HG02571 (cell line): ENCODE results near the gene MICU1.
"Not testable (repeated sequence)": the region's sequence is repeated elsewhere in the genome, so short reads cannot be mapped to it uniquely, and the experiment has no call there.

Experiments used
- ATAC-seq: cut with Tn5 transposase; IDR thresholded peaks from one replicate; pipeline ENCODE4 v1.9.1; 2021; ENCODE audit warnings: mild to moderate bottlenecking, moderate library complexity; ENCODE audit not compliant: unreplicated experiment

MICU1 gene

DNA sequence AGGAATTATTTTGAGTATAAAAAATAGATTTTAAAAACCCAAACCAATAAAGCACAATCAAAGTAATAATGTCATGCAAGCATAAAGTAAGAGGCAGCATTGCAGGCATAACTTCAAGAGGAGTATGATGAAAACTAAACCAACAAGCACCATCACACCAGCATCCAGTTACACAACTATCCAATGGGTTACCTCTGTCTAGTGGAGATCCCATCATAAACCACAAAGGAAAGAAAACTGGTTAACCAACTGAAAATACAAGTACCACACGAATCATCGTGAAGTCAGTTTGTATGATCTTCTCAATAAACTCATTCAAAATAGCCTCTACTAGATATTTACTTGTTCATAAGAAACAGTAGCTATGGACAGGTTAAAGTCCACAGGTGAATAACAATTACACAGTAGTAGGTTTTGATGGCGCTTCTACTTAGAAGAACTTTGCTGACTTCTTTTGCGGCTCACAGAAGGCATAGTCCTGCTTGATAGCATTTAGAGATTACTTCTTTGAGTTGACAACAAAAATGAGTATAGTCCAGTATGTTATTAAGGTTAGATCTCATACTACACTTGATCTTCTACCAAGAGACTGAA lies 116.6 kb downstream of the MICU1 start:
- ATAC-seq: no peak

DNA sequence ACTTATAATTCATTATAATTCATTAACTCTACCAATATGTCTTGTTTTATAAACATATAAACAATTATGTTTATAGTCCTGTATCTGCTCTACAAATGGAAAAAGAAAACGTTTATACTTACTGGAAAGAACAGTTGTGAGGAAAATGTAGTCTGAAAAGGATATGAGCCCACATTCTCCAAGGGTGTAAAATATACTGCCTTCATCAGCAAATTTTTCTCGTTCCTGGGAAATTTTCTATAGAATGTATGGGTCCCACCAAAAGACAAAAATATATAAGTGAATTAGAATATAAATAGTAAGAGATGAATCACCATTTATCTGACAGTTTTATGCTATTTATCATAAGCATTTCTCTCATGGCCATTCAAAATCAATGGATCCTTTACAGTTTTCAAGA lies 117.8 kb downstream of the MICU1 start:
- no peak for ATAC-seq

DNA sequence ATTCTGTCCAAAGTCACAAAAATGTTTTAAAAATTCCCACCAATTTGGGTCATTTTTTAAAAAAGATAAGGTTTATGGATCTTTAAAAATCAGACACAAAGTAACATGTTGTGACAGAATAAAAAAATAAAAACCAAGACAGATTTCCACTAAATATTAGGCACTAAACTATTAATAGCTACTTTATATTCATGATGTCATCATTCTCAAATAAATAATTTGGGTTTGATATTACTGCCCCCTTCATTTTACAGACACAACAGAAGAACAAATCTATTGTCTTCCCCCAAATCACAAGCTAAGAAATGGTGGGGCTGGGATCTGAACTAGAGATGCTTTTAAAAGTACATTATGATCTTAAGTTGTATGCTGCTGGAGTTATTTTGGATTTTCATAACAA lies 119.4 kb downstream of the MICU1 start:
- no peak for ATAC-seq

GRCh38 chr10:72505435-72505834 lies 120.4 kb downstream of the MICU1 start:
- ATAC-seq: no peak

- ATAC-seq: no peak
Measured at GRCh38 chr10:72503694-72504438, 122.0 kb downstream of the MICU1 start.

DNA sequence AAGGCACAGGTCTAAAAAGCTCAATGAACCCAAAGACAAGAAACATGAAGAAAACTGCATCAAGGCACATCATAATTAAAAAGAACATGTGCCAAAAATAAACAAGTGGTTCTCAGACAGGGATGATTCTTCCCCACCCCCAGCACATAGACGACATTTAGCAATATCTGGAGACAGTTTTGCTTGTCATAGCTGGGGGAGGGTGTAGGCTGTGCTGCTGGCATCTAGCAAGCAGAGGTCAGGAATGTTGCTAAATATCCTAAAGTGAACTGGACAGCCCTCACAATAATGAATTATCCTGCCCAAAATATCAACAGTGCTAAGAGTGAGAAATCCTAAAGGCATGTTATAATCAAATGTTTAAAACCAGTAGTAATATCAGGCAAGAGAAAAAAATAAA lies 122.6 kb downstream of the MICU1 start:
- ATAC-seq: no peak

DNA sequence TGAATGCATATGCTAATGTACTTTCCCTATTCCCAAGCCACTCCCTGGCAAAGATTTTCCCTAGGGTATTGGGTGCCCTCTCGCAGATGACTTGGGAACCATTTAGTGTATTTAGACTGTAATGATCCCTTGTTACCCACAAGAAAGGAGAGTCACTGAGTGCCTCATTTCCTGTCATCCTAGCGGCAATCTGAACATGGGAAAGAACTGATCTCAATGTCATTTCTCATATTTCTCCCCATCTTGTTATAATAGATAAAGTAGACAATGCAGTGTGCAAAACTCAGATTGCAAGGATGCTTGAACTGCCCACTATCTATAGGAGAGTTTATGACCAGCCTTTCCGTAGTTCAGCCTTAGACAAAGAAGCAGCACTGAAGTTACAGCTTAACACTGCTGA lies 123.3 kb downstream of the MICU1 start:
- no peak for ATAC-seq

GRCh38 chr10:72499701-72500100 lies 126.2 kb downstream of the MICU1 start:
- ATAC-seq: no peak

DNA sequence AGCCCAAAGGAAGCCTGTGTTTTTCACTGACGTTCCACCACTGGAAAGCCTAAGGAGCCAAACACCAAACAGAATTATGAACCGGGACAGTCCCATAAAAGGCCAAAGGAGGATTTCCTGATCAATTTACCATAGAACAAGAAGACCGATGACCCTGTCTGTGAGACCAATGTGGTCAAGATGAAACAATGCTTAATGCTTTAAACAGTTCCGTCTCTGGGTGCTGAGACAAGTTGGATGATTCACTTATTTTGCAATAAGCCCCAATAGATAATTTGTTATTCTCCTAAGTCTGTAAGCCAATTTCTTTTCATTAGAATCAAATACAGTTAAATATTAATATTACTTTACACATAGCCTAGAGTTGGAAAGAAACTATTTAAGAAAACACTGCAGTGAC lies 134.9 kb downstream of the MICU1 start:
- no peak for ATAC-seq

- no peak for ATAC-seq
Measured at GRCh38 chr10:72487521-72487920, 138.4 kb downstream of the MICU1 start.

DNA sequence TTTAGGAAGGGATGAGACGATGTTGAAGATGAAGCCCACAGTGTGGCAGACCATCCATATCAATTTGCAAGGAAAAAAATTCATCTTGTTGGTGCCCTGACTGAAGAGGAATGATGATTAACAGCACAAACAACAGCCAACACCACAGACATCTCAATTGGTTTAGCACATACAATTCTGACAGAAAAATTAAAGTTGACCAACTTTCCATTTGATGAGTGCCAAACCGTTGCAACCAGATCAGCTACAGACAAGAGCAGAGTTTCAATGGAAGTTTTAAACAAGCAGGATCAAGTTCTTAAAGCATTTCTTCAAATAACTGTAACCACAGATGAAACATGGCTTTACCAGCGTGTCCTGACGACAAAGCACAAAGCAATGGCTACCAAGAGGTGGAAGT lies 138.8 kb downstream of the MICU1 start:
- ATAC-seq: no peak

DNA sequence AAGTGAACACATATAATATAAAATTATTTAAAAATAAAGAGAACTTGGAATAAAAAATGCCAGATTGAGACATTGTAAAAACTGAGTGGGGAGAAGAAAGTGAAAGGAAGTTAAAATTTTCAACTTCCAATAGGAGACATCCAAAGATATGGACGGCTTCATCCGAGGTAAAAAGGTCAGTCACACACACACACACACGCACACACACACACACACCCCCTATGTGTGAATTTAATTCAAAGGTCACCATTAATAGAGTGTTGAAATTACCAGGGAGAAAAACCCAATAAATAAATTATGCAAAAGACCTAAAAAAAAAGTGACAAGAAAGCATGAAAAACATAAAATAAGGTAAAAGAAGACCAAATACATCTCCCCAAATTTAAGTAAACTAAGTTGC lies 140.2 kb downstream of the MICU1 start:
- ATAC-seq: no peak

DNA sequence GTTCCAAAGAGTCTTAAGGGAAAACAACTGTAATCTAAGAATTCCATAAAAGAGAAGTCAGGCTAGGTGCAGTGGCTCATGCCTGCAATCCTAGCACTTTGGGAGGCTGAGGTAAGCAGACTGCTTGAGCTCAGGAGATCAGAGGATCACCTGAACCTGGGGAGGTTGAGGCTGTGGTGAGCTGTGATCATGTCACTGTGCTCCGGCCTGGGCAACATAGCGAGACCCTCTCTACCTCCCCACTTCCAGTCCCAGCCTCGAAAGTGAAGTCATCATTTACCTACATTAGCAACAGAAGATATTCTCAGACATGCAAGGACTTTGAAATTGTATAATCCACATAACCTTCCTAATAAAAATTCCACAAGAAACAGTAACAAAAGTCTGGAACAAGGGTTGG lies 141.4 kb downstream of the MICU1 start:
- no peak for ATAC-seq

GRCh38 chr10:72483471-72483870 lies 142.4 kb downstream of the MICU1 start:
- no peak for ATAC-seq

GRCh38 chr10:72480861-72481260 lies 145.0 kb downstream of the MICU1 start:
- ATAC-seq: no peak

DNA sequence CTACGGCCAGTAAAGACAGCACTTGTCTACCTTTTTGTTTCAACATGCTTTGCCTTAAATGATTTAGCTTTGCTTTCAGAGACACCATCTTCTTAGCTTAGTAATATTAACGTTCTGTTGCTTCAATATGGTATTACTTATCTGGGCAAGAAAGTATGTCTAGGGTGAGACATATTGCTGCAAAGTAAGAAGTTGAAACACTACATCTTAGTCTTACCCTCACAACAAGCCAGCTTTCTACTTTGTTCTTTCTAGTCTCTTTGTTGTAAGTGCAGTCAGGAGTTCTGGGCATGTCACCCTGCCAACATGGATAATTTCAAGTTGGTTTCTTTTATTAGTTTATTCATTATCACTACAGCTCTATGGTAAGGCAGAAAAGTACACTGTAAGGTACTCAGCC lies 148.4 kb downstream of the MICU1 start:
- no peak for ATAC-seq

DNA sequence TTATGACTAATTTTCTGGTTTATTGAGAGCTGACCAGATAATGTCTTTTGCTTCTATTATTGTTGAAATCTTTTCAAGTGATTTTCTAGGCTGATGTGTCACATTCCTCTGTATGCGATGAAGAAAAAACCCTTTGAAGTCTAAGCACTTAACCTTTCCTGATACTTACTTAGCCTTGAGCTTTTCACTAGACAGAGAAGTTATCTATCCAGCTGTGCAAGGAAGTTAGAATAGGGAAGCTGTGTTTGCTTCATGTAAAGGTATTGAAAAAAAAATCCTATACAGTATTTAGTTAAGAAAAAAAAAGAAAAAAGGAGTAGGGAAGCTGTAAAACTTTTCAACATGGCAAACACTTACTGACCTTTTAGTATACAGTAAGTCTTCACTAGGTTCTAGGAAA lies 153.6 kb downstream of the MICU1 start:
- no peak for ATAC-seq

DNA sequence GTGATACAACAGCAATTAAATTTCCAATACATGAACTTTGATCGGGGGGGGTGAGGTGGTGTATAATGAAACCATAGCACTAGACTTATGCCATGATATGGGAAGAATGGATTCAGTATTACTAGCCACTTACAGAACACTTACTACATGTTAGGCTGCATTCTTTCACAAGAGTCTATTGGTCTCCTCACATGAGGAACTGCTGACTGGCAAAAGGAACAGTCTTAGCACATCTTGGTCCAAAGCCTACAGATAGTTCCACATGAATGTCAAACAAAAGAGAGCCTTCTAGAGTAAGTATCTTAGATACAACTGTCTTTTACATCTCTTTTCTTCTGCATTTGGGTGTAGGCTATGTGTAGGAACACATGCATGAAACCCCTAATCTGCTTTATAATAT lies 155.2 kb downstream of the MICU1 start:
- ATAC-seq: no peak

GRCh38 chr10:72467064-72467463 lies 158.8 kb downstream of the MICU1 start:
- not testable (repeated sequence) for ATAC-seq

DNA sequence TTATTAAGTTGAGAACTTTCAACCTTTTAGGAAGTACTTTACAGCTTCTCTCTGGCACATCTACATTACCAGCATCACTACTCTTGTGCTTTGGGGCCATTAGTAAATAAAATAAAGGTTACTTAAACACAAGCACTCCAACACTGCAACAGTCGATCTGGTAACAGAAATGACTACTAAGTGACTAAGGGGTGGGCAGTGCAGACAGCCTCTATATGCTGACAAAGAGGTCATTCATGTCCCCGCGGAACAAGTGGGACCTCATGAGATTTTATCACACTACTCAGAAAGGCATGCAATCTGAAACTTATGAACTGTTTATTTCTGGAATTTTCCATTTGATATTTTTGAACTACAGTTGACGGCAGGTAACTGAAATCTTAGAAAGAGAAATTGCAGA lies 159.9 kb downstream of the MICU1 start:
- no peak for ATAC-seq

- ATAC-seq: no peak
Measured at GRCh38 chr10:72464438-72464837, 161.4 kb downstream of the MICU1 start.

DNA sequence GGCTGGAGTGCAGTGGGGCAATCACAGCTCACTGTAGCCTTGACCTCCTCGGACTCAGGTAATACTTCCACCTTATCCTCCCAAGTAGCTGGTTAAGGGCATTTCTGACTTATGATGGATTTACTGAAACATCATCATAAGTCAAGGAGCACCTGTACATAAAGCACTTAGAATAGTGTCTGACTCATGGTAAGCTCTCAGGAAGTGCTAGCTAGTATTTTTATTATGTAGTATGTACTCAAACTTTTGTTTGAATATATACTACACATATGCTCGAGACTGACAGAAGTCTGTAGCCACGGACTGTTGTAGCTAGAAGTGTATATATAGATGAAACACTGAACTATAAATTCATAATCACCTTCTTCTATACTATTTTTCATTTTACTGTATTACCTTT lies 163.6 kb downstream of the MICU1 start:
- ATAC-seq: no peak

DNA sequence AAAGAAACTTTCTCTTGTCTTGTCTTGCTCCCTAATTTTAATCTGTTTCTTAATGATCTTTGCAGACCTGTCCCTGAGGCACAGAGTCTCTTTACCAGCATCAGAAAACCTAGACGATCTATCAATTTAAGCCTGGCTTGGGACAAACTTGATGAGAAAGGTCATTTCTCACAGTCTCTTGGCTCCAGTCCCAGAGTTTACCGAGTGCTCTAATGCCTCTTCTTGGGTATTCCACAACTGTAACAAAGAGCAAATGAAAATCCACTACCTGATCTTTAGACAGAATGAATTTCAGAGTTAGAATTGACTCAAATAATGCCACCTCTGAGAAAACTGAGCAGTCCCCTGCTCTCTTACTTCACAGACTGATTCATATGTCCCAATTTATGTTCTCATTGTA lies 164.8 kb downstream of the MICU1 start:
- no peak for ATAC-seq
